ENCODE results near the gene LRRC52. TPM values are rescaled to one million over a fixed set of nuclear protein-coding genes. Genes with fewer than 3 reads are reported as not detected.

The LRRC52 gene
- total RNA-seq, 1 donor from 2014 or later = 0.44 TPM

- H3K27ac ChIP-seq = no peak overlapping the region
- ATAC-seq (no peak), DNase-seq (no peak)
- no peaks in the 10 kb centered on the region for H3K9me3 ChIP-seq
- no peak overlapping the region for H3K4me3 ChIP-seq
- intact Hi-C loops (cut with DNase I) = no loop called here
- no peaks in the 10 kb centered on the region for H3K36me3 ChIP-seq
- H3K4me1 ChIP-seq = peaks cover 6% of the 10 kb centered on the region
- no peak for TF ChIP-seq CTCF (IDR thresholded peaks at IDR 0.05)
- peaks cover 11% of the 10 kb centered on the region for H3K27me3 ChIP-seq (ENCODE audit: low read depth)
Observed at GRCh38 chr1:165595246-165595938, 51.6 kb downstream of the LRRC52 start.

GRCh38 chr1:165597883-165598675 is 54.3 kb downstream of the LRRC52 start:
- intact Hi-C loops (cut with DNase I) = no loop called here

GRCh38 chr1:165598676-165599059 is 54.9 kb downstream of the LRRC52 start:
- Histone ChIP-seq H3K9me3 (no peaks in the 10 kb centered on the region), H3K36me3 (no peaks in the 10 kb centered on the region), H3K27ac (peak overlapping the region; percentile 64), H3K4me3 (peak overlapping the region; percentile 62), H3K4me1 (peaks cover 13% of the 10 kb centered on the region), H3K27me3 (ENCODE audit: low read depth) (peaks cover 2% of the 10 kb centered on the region)
- no peak for TF ChIP-seq CTCF (IDR thresholded peaks at IDR 0.05)
- no peak for ATAC-seq
- intact Hi-C loops (cut with DNase I) = no loop called here
- DNase-seq = no peak

More at GRCh38 chr1:165597883-165598675, 54.3 kb downstream of the LRRC52 start:
- H3K27me3 ChIP-seq (ENCODE audit: low read depth) = peaks cover 8% of the 10 kb centered on the region
- H3K36me3 ChIP-seq = no peaks in the 10 kb centered on the region
- peak overlapping the region; percentile 62 for H3K4me3 ChIP-seq
- ATAC-seq (peak; percentile 98), DNase-seq (peak; percentile 98)
- no peak for TF ChIP-seq CTCF (IDR thresholded peaks at IDR 0.05)
- H3K27ac ChIP-seq = peak overlapping the region; percentile 64
- no peaks in the 10 kb centered on the region for H3K9me3 ChIP-seq
- peaks cover 13% of the 10 kb centered on the region for H3K4me1 ChIP-seq

- DNase-seq (no peak), ATAC-seq (peak; percentile 25 to 68)
- Histone ChIP-seq H3K4me1 (peaks cover 13% of the 10 kb centered on the region), H3K27ac (no peak overlapping the region), H3K4me3 (no peak overlapping the region), H3K27me3 (ENCODE audit: low read depth) (no peaks in the 10 kb centered on the region), H3K36me3 (no peaks in the 10 kb centered on the region), H3K9me3 (no peaks in the 10 kb centered on the region)
- TF ChIP-seq CTCF (IDR thresholded peaks at IDR 0.05) = no peak
- intact Hi-C loops (cut with DNase I) = no loop called here
Observed at GRCh38 chr1:165600793-165601192, 57.0 kb downstream of the LRRC52 start.

GRCh38 chr1:165603810-165604209 is 60.0 kb downstream of the LRRC52 start:
- Histone ChIP-seq H3K4me1 (peaks cover 6% of the 10 kb centered on the region), H3K27me3 (ENCODE audit: low read depth) (no peaks in the 10 kb centered on the region), H3K4me3 (no peak overlapping the region), H3K9me3 (no peaks in the 10 kb centered on the region), H3K27ac (no peak overlapping the region), H3K36me3 (no peaks in the 10 kb centered on the region)
- no peak for ATAC-seq
- intact Hi-C loops (cut with DNase I) = no loop called here
- no peak for TF ChIP-seq CTCF (IDR thresholded peaks at IDR 0.05)
- no peak for DNase-seq

Data from lower lobe of right lung (tissue), 2 donors.